Esophagus squamous epithelium (tissue), 4 donors: ENCODE data around the gene PLS3.

Source experiments
- CTCF ChIP-seq, 6 experiments: fragments of 450-650 bp in 4 of 6; fragments of 200-600 bp in 2 of 6; sonication (generic) in 2 of 6; IDR thresholded peaks; one replicate each; pipeline ENCODE4 v1.5.1; 2016 to 2019; ENCODE audit warnings: antibody characterized with exemption in 6 of 6, mild to moderate bottlenecking in 4 of 6, moderate library complexity in 4 of 6
- POLR2A ChIP-seq, 4 donors: fragments of 450-650 bp; IDR thresholded peaks; one replicate each; pipeline ENCODE4 v1.6.1; 2017; ENCODE audit warnings: antibody characterized with exemption in 4 of 4, mild to moderate bottlenecking in 4 of 4, moderate library complexity in 3 of 4

DNA sequence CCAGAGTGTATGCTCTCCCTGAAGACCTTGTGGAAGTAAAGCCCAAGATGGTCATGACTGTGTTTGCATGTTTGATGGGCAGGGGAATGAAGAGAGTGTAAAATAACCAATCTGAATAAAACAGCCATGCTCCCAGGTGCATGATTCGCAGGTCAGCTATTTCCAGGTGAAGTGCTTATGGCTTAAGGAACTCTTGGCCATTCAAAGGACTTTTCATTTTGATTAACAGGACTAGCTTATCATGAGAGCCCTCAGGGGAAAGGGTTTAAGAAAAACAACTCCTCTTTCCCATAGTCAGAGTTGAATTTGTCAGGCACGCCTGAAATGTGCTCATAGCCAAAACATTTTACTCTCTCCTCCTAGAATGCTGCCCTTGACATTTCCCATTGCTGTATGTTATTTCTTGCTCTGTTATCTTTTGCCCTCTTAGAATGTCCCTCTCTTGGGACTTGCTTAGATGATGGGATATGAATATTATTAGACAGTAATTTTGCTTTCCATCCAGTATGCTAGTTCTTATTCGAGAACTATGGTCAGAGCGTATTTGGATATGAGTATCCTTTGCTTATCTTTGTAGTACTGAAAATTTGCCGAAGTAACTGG, 88.6 kb downstream of the PLS3 start:
- no peak for TF ChIP-seq CTCF (IDR thresholded peaks at IDR 0.05)
- TF ChIP-seq POLR2A (IDR thresholded peaks at IDR 0.05) = no peak
